Mesendoderm (in vitro differentiated cells): ENCODE data around the gene STRIP1.

Source experiments
- DNase-seq: peaks from one replicate; pipeline ENCODE4 v3.0.0; 2013
- H2AK5ac ChIP-seq: 2 replicates; pipeline ENCODE4 v1.6.1; 2013; ENCODE audit warnings: low read length, inconsistent platforms
- H2BK120ac ChIP-seq: 2 replicates; pipeline ENCODE4 v1.6.1; 2013; ENCODE audit warnings: low read depth, mild to moderate bottlenecking, low read length, moderate library complexity, mixed read lengths
- H2BK15ac ChIP-seq: replicated peaks from 2 replicates; pipeline ENCODE4 v1.6.1; 2013; ENCODE audit warnings: low read depth, mild to moderate bottlenecking, moderate library complexity
- H2BK5ac ChIP-seq: 2 replicates; pipeline ENCODE4 v1.6.1; 2013; ENCODE audit warnings: low read length, inconsistent platforms
- H3K18ac ChIP-seq: 2 replicates; pipeline ENCODE4 v1.6.1; 2013; ENCODE audit warnings: mild to moderate bottlenecking, low read length, mixed read lengths
- H3K23ac ChIP-seq: one replicate; pipeline ENCODE4 v1.6.1; 2013; ENCODE audit warnings: low read length
- H3K27ac ChIP-seq: 2 replicates; pipeline ENCODE4 v1.5.1; 2013; ENCODE audit warnings: low read depth, mild to moderate bottlenecking, inconsistent platforms, low read length, moderate library complexity
- H3K27me3 ChIP-seq: 2 replicates; pipeline ENCODE4 v1.6.1; 2013; ENCODE audit warnings: low read length, control low read depth, mild to moderate bottlenecking, inconsistent platforms; ENCODE audit not compliant: insufficient read depth, poor library complexity
- H3K36me3 ChIP-seq: 2 replicates; pipeline ENCODE4 v1.6.1; 2013; ENCODE audit warnings: low read length, inconsistent platforms; ENCODE audit not compliant: control insufficient read depth, insufficient read depth
- H3K4ac ChIP-seq: one replicate; pipeline ENCODE4 v1.6.1; 2013; ENCODE audit warnings: low read depth, mild to moderate bottlenecking, low read length, moderate library complexity
- H3K4me1 ChIP-seq: 2 replicates; pipeline ENCODE4 v1.6.1; 2013; ENCODE audit warnings: low read depth, low read length, inconsistent platforms; ENCODE audit not compliant: control insufficient read depth
- H3K4me2 ChIP-seq: 2 replicates; pipeline ENCODE4 v1.6.1; 2013; ENCODE audit warnings: low read length
- H3K4me3 ChIP-seq: 2 replicates; pipeline ENCODE4 v1.5.1; 2013; ENCODE audit warnings: mild to moderate bottlenecking, low read length
- H3K56ac ChIP-seq: one replicate; pipeline ENCODE4 v1.6.1; 2013; ENCODE audit warnings: low read length
- H3K79me1 ChIP-seq: 2 replicates; pipeline ENCODE4 v1.6.1; 2013; ENCODE audit warnings: low read length, inconsistent platforms
- H3K79me2 ChIP-seq: 2 replicates; pipeline ENCODE4 v1.6.1; 2013; ENCODE audit warnings: mild to moderate bottlenecking, low read length; ENCODE audit not compliant: control insufficient read depth, insufficient read depth
- H3K9ac ChIP-seq: 2 replicates; pipeline ENCODE4 v1.6.1; 2013; ENCODE audit warnings: low read length, inconsistent platforms
- H4K5ac ChIP-seq: one replicate; pipeline ENCODE4 v1.6.1; 2013; ENCODE audit warnings: low read length
- H4K8ac ChIP-seq: one replicate; pipeline ENCODE4 v1.6.1; 2013; ENCODE audit warnings: low read depth, mild to moderate bottlenecking, control low read depth, low read length, moderate library complexity
- WGBS: extraction: QIAGEN DNeasy Blood & Tissue Kit; methylation state at CpG from one replicate; pipeline ENCODE4 v1.1.7; 2013; ENCODE audit warnings: low lambda C conversion rate, missing lambda C conversion rate; ENCODE audit not compliant: insufficient coverage; ENCODE audit errors: extremely low coverage; 5-methylcytosine and 5-hydroxymethylcytosine counted together

Gene STRIP1

GRCh38 chr1:110084227-110085078 is 50.0 kb downstream of the STRIP1 start:
- no peak overlapping the region for H3K23ac ChIP-seq
- DNase-seq = no peak
- no peak overlapping the region for H3K18ac ChIP-seq
- H3K27ac ChIP-seq = no peak overlapping the region
- H3K4me1 ChIP-seq = no peaks in the 10 kb centered on the region
- no CpG with 5 or more reads among the region's 72 CpGs for WGBS
- H2BK120ac ChIP-seq = no peak overlapping the region
- H3K4me2 ChIP-seq = peak overlapping the region; percentile 25
- no peak overlapping the region for H4K8ac ChIP-seq
- H3K27me3 ChIP-seq = peaks cover 47% of the 10 kb centered on the region
- H3K79me2 ChIP-seq = no peaks in the 10 kb centered on the region
- H3K36me3 ChIP-seq = no peaks in the 10 kb centered on the region
- H3K9ac ChIP-seq = no peak overlapping the region
- no peak overlapping the region for H2BK15ac ChIP-seq
- no peak overlapping the region for H3K4ac ChIP-seq
- no peak overlapping the region for H3K56ac ChIP-seq
- H2AK5ac ChIP-seq = no peak overlapping the region
- no peak overlapping the region for H4K5ac ChIP-seq
- H3K4me3 ChIP-seq = no peak overlapping the region
- H3K79me1 ChIP-seq = no peaks in the 10 kb centered on the region
- no peak overlapping the region for H2BK5ac ChIP-seq

- H3K27me3 ChIP-seq = peaks cover 47% of the 10 kb centered on the region
- no peak overlapping the region for H3K23ac ChIP-seq
- no peak overlapping the region for H2AK5ac ChIP-seq
- no peaks in the 10 kb centered on the region for H3K36me3 ChIP-seq
- no peak overlapping the region for H2BK5ac ChIP-seq
- H2BK120ac ChIP-seq = no peak overlapping the region
- no peaks in the 10 kb centered on the region for H3K79me2 ChIP-seq
- no CpG with 5 or more reads among the region's 5 CpGs for WGBS
- H3K4me2 ChIP-seq = no peak overlapping the region
- DNase-seq = no peak
- no peak overlapping the region for H3K56ac ChIP-seq
- no peak overlapping the region for H3K4ac ChIP-seq
- no peak overlapping the region for H2BK15ac ChIP-seq
- H3K4me1 ChIP-seq = no peaks in the 10 kb centered on the region
- H3K9ac ChIP-seq = no peak overlapping the region
- H4K5ac ChIP-seq = no peak overlapping the region
- H4K8ac ChIP-seq = no peak overlapping the region
- no peak overlapping the region for H3K4me3 ChIP-seq
- H3K79me1 ChIP-seq = no peaks in the 10 kb centered on the region
- no peak overlapping the region for H3K27ac ChIP-seq
- no peak overlapping the region for H3K18ac ChIP-seq
Observed at GRCh38 chr1:110085671-110086070, 51.2 kb downstream of the STRIP1 start.

- Histone ChIP-seq H3K4me1 (no peaks in the 10 kb centered on the region), H3K27me3 (peaks cover 47% of the 10 kb centered on the region), H2AK5ac (no peak overlapping the region), H3K4me3 (no peak overlapping the region), H4K8ac (no peak overlapping the region), H3K4ac (no peak overlapping the region), H3K23ac (no peak overlapping the region), H3K4me2 (no peak overlapping the region), H3K18ac (no peak overlapping the region), H2BK5ac (no peak overlapping the region), H3K27ac (no peak overlapping the region), H2BK120ac (no peak overlapping the region), H3K79me2 (no peaks in the 10 kb centered on the region), H3K36me3 (no peaks in the 10 kb centered on the region), H3K79me1 (no peaks in the 10 kb centered on the region), H3K56ac (no peak overlapping the region), H2BK15ac (no peak overlapping the region), H4K5ac (no peak overlapping the region), H3K9ac (no peak overlapping the region)
- WGBS = no CpG with 5 or more reads among the region's 4 CpGs
- DNase-seq = no peak
Observed at GRCh38 chr1:110086961-110087360, 52.5 kb downstream of the STRIP1 start.

GRCh38 chr1:110087812-110088738 is 53.7 kb downstream of the STRIP1 start:
- Histone ChIP-seq H3K9ac (no peak overlapping the region), H2BK15ac (no peak overlapping the region), H3K4ac (no peak overlapping the region), H3K23ac (no peak overlapping the region), H3K18ac (no peak overlapping the region), H3K79me1 (no peaks in the 10 kb centered on the region), H3K79me2 (no peaks in the 10 kb centered on the region), H3K27me3 (peaks cover 39% of the 10 kb centered on the region), H2AK5ac (no peak overlapping the region), H3K4me2 (no peak overlapping the region), H2BK5ac (no peak overlapping the region), H3K4me3 (no peak overlapping the region), H4K5ac (no peak overlapping the region), H3K56ac (no peak overlapping the region), H2BK120ac (no peak overlapping the region), H3K36me3 (no peaks in the 10 kb centered on the region), H3K4me1 (no peaks in the 10 kb centered on the region), H4K8ac (no peak overlapping the region), H3K27ac (no peak overlapping the region)
- WGBS = no CpG with 5 or more reads among the region's 15 CpGs
- DNase-seq = peak; percentile 71

GRCh38 chr1:110088739-110089316 is 54.4 kb downstream of the STRIP1 start:
- Histone ChIP-seq H4K5ac (no peak overlapping the region), H3K27me3 (peaks cover 31% of the 10 kb centered on the region), H3K79me2 (no peaks in the 10 kb centered on the region), H3K36me3 (no peaks in the 10 kb centered on the region), H3K27ac (no peak overlapping the region), H3K79me1 (no peaks in the 10 kb centered on the region), H3K56ac (no peak overlapping the region), H2BK15ac (no peak overlapping the region), H2BK5ac (no peak overlapping the region), H2BK120ac (no peak overlapping the region), H3K4me2 (no peak overlapping the region), H3K4me1 (no peaks in the 10 kb centered on the region), H2AK5ac (no peak overlapping the region), H3K4ac (no peak overlapping the region), H4K8ac (no peak overlapping the region), H3K9ac (no peak overlapping the region), H3K23ac (no peak overlapping the region), H3K4me3 (no peak overlapping the region), H3K18ac (no peak overlapping the region)
- no peak for DNase-seq
- no CpG with 5 or more reads among the region's 10 CpGs for WGBS
